Measurements from ENCODE around the gene CEACAM3.

CEACAM3 gene

GRCh38 chr19:41847351-41848105 lies 51.1 kb downstream of the CEACAM3 start:
- no peak for DNase-seq

- DNase-seq = no peak
Measured at GRCh38 chr19:41848666-41849065, 52.3 kb downstream of the CEACAM3 start.

DNA sequence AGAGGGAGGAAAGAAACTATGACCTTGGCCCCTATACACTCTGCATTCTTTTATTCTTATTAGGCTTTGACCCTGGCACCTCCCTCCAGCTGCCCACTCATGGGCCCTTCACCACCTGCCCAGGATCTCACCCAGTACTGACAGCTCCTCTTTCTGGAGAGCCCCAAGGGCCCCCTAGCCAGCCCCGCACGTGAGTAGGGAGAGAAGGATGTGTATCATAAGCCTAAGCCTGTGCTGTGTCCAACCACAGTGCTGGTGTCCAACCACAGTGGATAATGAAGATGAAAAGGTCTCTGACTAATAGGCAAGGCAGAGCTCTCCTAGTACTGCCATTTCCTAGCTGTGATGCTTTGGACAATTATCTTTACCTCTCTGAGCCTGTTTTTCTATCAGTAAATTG lies 52.7 kb downstream of the CEACAM3 start:
- no peak for DNase-seq

DNA sequence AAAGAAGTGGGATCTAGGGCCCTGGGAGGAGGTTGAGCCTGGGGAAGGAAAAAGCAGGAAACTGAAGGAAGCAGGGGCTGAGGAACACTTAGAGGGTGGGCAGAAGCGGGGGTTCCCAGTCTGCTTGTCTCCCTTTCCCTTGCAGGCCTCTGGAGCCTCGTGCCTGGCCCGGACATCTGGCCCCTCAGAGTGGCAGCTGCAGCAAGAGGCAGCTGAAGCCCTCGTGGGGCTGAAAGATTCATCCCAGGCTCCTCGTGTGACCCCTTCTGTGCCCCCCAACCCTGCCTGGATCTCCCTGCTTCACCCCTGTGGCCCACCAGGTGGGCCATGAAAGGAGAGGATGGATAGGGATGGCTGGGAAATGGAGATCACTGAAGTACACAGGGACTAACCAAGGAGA lies 54.0 kb downstream of the CEACAM3 start:
- no peak for DNase-seq

DNA sequence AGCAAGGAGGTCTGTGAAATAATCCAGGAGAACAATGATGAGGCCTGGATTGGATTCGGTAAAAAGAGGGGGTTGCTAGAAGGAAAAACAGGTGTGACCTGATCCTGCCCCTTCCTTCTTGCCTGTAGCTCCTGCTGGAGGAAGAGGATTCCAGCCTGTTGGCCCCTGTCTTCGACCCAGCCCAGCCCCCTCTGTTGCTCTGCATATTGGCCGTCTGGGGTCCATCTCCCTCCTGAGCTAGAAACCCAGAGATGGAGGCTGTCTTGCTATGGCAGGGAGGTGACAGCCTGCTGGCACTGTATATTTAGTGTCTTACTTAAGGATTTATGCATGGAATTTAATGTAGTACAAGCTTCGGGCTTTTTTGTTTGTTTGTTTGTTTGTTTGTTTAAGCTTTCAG lies 55.1 kb downstream of the CEACAM3 start:
- DNase-seq = no peak

- DNase-seq = no peak
Measured at GRCh38 chr19:41853344-41853743, 57.0 kb downstream of the CEACAM3 start.

DNA sequence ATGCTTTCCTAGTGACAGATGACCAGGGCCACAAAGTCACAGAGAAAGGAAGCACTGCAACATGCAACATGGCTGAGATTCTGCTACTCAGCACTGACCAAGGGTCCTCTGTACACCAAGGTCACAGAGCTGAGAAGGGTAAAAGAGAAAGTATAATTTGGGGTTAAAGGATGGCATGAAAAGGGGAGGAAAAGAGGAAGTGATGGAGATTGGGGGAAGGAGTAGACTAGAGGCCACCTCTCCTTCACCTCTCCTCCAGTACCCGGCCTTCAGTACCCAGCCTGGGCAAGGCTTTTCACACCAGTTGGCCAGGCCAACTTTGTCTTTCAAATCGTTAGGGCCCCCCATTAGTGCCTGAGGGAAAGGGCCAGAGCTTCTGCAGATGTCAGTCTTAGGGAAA lies 57.4 kb downstream of the CEACAM3 start:
- no peak for DNase-seq

DNA sequence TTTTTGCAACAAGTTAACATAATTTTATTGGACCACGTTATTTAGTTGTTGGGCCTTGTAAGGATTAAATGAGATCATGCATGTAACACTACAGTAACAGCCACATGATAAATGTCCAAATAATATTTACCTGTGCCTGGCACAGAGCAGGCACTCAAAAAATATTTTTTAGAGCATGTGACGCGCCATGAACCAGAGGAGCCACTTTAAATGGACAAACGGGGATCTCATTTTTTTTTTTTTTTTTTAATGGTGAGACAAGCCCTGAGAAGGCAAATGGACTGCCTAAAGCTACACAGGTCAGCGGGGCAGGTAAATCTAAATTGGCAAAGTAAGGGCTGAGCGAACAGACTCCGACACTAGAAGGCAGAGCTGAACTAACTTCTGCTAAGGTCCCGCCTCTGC lies 62.8 kb downstream of the CEACAM3 start:
- no peak for DNase-seq

DNA sequence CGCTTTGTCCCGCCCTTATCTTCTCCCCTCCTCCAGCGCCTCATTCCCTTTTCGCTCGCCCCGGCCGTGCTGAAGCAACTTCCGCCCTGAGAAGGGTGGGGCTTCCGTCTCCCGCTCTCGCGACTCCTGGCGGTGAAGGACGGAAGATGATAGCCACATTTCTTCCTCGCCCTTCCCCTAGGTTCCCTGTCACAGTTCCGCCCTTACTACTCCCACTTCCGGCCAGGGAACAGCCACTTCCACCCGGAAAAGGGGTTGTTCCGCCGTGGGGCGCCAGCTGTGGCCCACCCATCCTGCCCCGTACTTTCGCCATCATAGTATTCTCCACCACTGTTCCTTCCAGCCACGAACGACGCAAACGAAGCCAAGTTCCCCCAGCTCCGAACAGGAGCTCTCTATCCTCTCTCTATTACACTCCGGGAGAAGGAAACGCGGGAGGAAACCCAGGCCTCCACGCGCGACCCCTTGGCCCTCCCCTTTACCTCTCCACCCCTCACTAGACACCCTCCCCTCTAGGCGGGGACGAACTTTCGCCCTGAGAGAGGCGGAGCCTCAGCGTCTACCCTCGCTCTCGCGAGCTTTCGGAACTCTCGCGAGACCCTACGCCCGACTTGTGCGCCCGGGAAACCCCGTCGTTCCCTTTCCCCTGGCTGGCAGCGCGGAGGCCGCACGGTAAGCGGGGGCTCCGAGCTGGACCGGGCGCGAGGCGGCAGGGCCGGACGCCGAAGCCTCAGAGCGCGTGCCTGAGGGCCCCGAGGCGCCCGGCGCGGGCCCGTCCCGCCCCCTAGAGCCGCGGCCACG lies 63.4 kb downstream of the CEACAM3 start, which contains the start of gene RPS19:
Gene RPS19, plus strand, starts transcription at position 638 of the 801 bp plus-strand sequence. CDS start 520 bp downstream, outside the sequence.
- DNase-seq = peak; percentile 96

GRCh38 chr19:41860419-41861115 lies 64.2 kb downstream of the CEACAM3 start:
- DNase-seq = no peak

Data from NCI-H1092 (cell line).